ENCODE data around the gene DCAF12. TPM values are rescaled to one million over a fixed set of nuclear protein-coding genes. Genes with fewer than 3 reads are reported as not detected.

DCAF12 gene
- total and polyA plus RNA-seq, 11 donors: 5.6 to 29.4 (median 16.7) TPM

- Histone ChIP-seq H3K4me1 (peaks cover 0 to 13% (median 0%) of the 10 kb centered on the region in 12 donors), H3K27me3 (no peaks in the 10 kb centered on the region), H3K9me3 (no peaks in the 10 kb centered on the region), H3K4me3 (no peak overlapping the region), H3K27ac (peak overlapping the region in 8 of 12 donors; percentile 9 to 76 (median 43)), H3K36me3 (peaks cover 0 to 100% (median 92%) of the 10 kb centered on the region in 9 donors)
- no peak for DNase-seq
- 49 to 65% (median 59%) methylated on average over 4 of the region's 4 CpGs for whole genome bisulfite sequencing, 4 donors
- no peak for TF ChIP-seq POLR2A (IDR thresholded peaks at IDR 0.05)
- no peak for TF ChIP-seq CTCF (IDR thresholded peaks at IDR 0.05)
- peak; percentile 46 to 81 (median 62) for ATAC-seq
- intact Hi-C loops (cut with DNase I): loop anchor here in 2 of 10 donors (5.0 to 10.0 kb wide), 2 partner anchors 156 to 158 kb away; no protein-coding TSS in a partner anchor
Measured at GRCh38 chr9:34096751-34097150, 29.7 kb downstream of the DCAF12 start.

- H3K36me3 ChIP-seq: peaks cover 0 to 100% (median 96%) of the 10 kb centered on the region in 9 donors
- H3K4me1 ChIP-seq: peaks cover 0 to 13% (median 0%) of the 10 kb centered on the region in 12 donors
- TF ChIP-seq POLR2A (IDR thresholded peaks at IDR 0.05) (no peak), CTCF (IDR thresholded peaks at IDR 0.05) (no peak)
- 66 to 78% (median 73%) methylated on average over 5 of the region's 5 CpGs for WGBS, 4 donors
- no peaks in the 10 kb centered on the region for H3K27me3 ChIP-seq
- no peak overlapping the region for H3K4me3 ChIP-seq
- H3K9me3 ChIP-seq: no peaks in the 10 kb centered on the region
- intact Hi-C loops (cut with DNase I): loop anchor here in 1 of 10 donors (10.0 kb wide), 1 partner anchor 161 kb away; no protein-coding TSS in a partner anchor
- ATAC-seq (peak in 2 of 4 donors; percentile 23 to 39), DNase-seq (no peak)
- peak overlapping the region in 4 of 12 donors; percentile 15 to 39 (median 28) for H3K27ac ChIP-seq
Measured at GRCh38 chr9:34093578-34093977, 32.9 kb downstream of the DCAF12 start.

GRCh38 chr9:34089311-34089710 is 37.2 kb downstream of the DCAF12 start:
- intact Hi-C loops (cut with DNase I): loop anchor here in 1 of 10 donors (10.0 kb wide), 1 partner anchor 165 kb away; no protein-coding TSS in a partner anchor
- Histone ChIP-seq H3K36me3 (peaks cover 0 to 90% (median 81%) of the 10 kb centered on the region in 9 donors), H3K27ac (no peak overlapping the region), H3K4me3 (no peak overlapping the region), H3K27me3 (no peaks in the 10 kb centered on the region), H3K4me1 (peaks cover 0 to 37% (median 12%) of the 10 kb centered on the region in 12 donors), H3K9me3 (no peaks in the 10 kb centered on the region)
- DNase-seq (no peak), ATAC-seq (no peak)
- 92 to 93% (median 92%) methylated on average over 7 of the region's 7 CpGs for WGBS, 4 donors
- TF ChIP-seq POLR2A (IDR thresholded peaks at IDR 0.05): no peak
- no peak for TF ChIP-seq CTCF (IDR thresholded peaks at IDR 0.05)

- DNase-seq: no peak
- 38 to 58% (median 46%) methylated on average over 1 of the region's 1 CpG for WGBS, 4 donors
- Histone ChIP-seq H3K27me3 (no peaks in the 10 kb centered on the region), H3K27ac (peak overlapping the region in 6 of 12 donors; percentile 23 to 88 (median 73)), H3K4me1 (peaks cover 0 to 45% (median 13%) of the 10 kb centered on the region in 12 donors), H3K4me3 (no peak overlapping the region), H3K36me3 (peaks cover 0 to 71% (median 61%) of the 10 kb centered on the region in 9 donors), H3K9me3 (no peaks in the 10 kb centered on the region)
- no peak for ATAC-seq
- intact Hi-C loops (cut with DNase I): loop anchor here in 1 of 10 donors (10.0 kb wide), 1 partner anchor 167 kb away; no protein-coding TSS in a partner anchor
- TF ChIP-seq POLR2A (IDR thresholded peaks at IDR 0.05): no peak
Measured at GRCh38 chr9:34087370-34087769, 39.1 kb downstream of the DCAF12 start.

Data from heart left ventricle (tissue), 16 donors.